ENCODE data around the gene KCNQ1OT1. TPM values are rescaled to one million over a fixed set of nuclear protein-coding genes. Genes with fewer than 3 reads are reported as not detected.

KCNQ1OT1 gene
- total RNA-seq, 1 experiment from 2014 or later = 2.4 TPM

DNA sequence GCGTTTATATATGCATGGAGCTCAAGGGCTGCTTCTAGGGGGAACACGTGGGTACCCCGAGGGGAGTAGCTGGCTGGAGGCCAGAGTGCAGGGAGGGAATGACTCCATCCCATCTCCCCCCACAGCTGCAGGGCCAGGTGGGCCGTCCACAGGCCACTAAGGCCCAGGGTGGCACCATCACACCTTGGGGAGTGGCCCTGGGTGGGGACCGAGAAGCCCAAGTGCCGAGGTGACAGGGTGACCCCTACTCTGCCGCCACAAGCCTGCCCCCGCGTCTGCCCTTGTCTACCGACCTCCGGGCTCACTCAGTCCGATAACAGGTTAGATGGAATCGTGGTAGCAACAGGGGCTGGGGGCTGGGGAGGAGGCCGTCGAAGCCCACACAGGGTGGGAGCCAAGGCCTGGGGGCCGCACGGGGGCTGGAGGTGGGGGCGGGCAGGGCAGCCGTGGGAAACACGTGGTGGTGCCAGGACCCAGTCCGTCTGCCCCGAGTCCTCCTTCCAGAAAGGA lies 125.7 kb downstream of the KCNQ1OT1 start:
- Mint-ChIP-seq H3K9me3 (no peaks in the 10 kb centered on the region), H3K4me3 (no peak overlapping the region), H3K27ac (no peak overlapping the region), H3K4me1 (no peaks in the 10 kb centered on the region), H3K27me3 (ENCODE audit: low read depth) (peaks cover 51% of the 10 kb centered on the region), H3K36me3 (no peaks in the 10 kb centered on the region)
- DNase-seq (ENCODE audit: low spot score) (peak; percentile 9), ATAC-seq (no peak)
- CTCF ChIA-PET = no interaction called here
- POLR2A ChIA-PET = interaction anchor here (1.1 kb wide), 1 partner anchor 20 kb away, joined by 3 read pairs; no protein-coding TSS in a partner anchor
- no peak for TF ChIP-seq ZNF121 (CRISPR knock-in tag; IDR thresholded peaks at IDR 0.05)
- no peak for TF ChIP-seq ZNF396 (CRISPR knock-in tag; IDR thresholded peaks at IDR 0.05; ENCODE audit: borderline replicate concordance)
- TF ChIP-seq, protein P1, sequence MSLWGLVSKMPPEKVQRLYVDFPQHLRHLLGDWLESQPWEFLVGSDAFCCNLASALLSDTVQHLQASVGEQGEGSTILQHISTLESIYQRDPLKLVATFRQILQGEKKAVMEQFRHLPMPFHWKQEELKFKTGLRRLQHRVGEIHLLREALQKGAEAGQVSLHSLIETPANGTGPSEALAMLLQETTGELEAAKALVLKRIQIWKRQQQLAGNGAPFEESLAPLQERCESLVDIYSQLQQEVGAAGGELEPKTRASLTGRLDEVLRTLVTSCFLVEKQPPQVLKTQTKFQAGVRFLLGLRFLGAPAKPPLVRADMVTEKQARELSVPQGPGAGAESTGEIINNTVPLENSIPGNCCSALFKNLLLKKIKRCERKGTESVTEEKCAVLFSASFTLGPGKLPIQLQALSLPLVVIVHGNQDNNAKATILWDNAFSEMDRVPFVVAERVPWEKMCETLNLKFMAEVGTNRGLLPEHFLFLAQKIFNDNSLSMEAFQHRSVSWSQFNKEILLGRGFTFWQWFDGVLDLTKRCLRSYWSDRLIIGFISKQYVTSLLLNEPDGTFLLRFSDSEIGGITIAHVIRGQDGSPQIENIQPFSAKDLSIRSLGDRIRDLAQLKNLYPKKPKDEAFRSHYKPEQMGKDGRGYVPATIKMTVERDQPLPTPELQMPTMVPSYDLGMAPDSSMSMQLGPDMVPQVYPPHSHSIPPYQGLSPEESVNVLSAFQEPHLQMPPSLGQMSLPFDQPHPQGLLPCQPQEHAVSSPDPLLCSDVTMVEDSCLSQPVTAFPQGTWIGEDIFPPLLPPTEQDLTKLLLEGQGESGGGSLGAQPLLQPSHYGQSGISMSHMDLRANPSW (CRISPR knock-in tag; conservative IDR thresholded peaks at IDR 0.05; ENCODE audit: low read depth) = no peak
- TF ChIP-seq TCF7 (CRISPR knock-in tag; IDR thresholded peaks at IDR 0.05; ENCODE audit: low read depth) = no peak
- TF ChIP-seq JUN (CRISPR knock-in tag; IDR thresholded peaks at IDR 0.05) = no peak
- TF ChIP-seq, protein P2, sequence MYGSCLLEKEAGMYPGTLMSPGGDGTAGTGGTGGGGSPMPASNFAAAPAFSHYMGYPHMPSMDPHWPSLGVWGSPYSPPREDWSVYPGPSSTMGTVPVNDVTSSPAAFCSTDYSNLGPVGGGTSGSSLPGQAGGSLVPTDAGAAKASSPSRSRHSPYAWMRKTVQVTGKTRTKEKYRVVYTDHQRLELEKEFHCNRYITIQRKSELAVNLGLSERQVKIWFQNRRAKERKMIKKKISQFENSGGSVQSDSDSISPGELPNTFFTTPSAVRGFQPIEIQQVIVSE (CRISPR knock-in tag; IDR thresholded peaks at IDR 0.05; ENCODE audit: borderline replicate concordance) = no peak
- no peak for TF ChIP-seq TEAD4 (CRISPR knock-in tag; IDR thresholded peaks at IDR 0.05)
- TF ChIP-seq, protein P3, sequence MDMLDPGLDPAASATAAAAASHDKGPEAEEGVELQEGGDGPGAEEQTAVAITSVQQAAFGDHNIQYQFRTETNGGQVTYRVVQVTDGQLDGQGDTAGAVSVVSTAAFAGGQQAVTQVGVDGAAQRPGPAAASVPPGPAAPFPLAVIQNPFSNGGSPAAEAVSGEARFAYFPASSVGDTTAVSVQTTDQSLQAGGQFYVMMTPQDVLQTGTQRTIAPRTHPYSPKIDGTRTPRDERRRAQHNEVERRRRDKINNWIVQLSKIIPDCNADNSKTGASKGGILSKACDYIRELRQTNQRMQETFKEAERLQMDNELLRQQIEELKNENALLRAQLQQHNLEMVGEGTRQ (CRISPR knock-in tag; IDR thresholded peaks at IDR 0.05) = no peak
- TF ChIP-seq, protein P4, sequence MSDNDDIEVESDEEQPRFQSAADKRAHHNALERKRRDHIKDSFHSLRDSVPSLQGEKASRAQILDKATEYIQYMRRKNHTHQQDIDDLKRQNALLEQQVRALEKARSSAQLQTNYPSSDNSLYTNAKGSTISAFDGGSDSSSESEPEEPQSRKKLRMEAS (CRISPR knock-in tag; IDR thresholded peaks at IDR 0.05) = no peak
- TF ChIP-seq, protein P5, sequence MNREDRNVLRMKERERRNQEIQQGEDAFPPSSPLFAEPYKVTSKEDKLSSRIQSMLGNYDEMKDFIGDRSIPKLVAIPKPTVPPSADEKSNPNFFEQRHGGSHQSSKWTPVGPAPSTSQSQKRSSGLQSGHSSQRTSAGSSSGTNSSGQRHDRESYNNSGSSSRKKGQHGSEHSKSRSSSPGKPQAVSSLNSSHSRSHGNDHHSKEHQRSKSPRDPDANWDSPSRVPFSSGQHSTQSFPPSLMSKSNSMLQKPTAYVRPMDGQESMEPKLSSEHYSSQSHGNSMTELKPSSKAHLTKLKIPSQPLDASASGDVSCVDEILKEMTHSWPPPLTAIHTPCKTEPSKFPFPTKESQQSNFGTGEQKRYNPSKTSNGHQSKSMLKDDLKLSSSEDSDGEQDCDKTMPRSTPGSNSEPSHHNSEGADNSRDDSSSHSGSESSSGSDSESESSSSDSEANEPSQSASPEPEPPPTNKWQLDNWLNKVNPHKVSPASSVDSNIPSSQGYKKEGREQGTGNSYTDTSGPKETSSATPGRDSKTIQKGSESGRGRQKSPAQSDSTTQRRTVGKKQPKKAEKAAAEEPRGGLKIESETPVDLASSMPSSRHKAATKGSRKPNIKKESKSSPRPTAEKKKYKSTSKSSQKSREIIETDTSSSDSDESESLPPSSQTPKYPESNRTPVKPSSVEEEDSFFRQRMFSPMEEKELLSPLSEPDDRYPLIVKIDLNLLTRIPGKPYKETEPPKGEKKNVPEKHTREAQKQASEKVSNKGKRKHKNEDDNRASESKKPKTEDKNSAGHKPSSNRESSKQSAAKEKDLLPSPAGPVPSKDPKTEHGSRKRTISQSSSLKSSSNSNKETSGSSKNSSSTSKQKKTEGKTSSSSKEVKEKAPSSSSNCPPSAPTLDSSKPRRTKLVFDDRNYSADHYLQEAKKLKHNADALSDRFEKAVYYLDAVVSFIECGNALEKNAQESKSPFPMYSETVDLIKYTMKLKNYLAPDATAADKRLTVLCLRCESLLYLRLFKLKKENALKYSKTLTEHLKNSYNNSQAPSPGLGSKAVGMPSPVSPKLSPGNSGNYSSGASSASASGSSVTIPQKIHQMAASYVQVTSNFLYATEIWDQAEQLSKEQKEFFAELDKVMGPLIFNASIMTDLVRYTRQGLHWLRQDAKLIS (CRISPR knock-in tag; IDR thresholded peaks at IDR 0.05; ENCODE audit: borderline replicate concordance) = no peak
- no peak for TF ChIP-seq ZNF416 (CRISPR knock-in tag; IDR thresholded peaks at IDR 0.05)
- TF ChIP-seq, protein P6, sequence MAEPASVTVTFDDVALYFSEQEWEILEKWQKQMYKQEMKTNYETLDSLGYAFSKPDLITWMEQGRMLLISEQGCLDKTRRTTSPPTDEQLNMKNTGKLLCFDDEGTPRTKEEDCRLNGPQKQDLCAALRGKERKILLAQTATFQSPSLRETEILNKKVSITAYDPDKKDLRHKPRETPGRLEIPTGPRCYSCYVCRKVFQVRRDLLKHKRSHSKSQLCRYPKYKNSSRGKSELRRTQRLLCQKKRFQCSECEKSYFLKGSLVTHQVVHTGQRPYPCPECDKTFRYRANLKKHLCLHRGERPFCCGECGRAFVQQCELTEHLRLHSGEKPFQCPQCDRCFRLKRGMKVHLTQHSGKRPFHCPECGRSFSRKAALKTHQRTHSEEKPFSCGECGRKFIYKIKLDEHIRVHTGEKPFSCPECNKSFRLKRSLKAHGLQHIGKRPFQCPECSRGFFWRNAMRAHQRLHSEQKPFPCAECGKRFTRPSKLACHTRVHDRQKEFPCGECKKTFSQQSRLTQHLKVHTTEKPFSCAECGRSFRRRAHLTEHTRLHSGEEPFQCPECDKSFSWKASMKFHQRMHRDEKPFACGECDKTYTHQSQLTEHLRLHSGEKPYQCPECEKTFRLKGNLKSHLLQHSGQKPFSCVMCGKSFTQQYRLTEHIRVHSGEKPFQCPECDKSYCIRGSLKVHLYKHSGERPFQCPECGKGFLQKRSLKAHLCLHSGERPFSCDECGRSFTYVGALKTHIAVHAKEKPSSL (CRISPR knock-in tag; conservative IDR thresholded peaks at IDR 0.05) = no peak

DNA sequence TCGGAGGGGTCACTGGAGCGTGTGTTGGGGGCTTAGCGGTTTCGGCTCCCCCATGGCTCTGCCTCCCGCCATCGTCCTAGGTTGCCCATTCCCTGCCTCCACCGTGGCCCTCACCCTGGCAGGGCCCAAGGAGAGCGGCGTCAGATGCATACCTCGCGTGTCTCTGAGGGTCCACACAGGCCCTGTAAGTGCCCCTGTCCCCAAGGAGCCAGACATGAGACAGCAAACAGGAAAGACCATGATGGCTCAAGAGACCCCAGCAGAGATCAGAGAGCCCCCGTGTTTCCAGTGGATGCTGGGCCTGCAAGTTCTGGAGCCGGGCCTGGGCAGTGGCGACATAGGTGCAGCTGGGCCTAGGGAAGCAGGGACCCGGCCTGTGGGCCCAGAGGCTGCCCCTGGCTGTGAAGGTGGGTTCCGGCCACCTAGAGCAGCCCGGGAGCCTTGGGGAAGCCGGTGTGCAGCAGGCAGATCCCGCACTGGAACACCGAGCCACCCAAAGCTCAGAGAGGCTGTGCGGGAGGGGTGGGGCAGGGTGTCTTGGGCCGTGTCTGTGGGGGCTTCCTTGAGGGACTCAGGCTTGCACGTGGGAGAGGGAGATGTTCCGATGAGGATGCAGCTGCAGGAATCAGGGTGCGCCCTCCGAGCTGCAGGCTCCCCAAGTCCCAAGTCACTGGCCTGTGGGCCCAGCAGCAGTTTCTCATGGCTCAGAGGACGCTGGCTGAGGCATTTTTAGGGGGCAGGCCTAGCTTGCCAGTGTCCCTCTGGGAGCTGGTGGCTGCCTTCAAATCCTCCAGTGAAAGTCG lies 126.4 kb downstream of the KCNQ1OT1 start:
- H3K27ac Mint-ChIP-seq = no peak overlapping the region
- ATAC-seq (no peak), DNase-seq (ENCODE audit: low spot score) (peak; percentile 7)
- ChIA-PET POLR2A (interaction anchor here (1.1 kb wide), 1 partner anchor 19 kb away, joined by 3 read pairs; no protein-coding TSS in a partner anchor), CTCF (no interaction called here)
- H3K4me3 Mint-ChIP-seq = no peak overlapping the region
- peaks cover 51% of the 10 kb centered on the region for H3K27me3 Mint-ChIP-seq (ENCODE audit: low read depth)
- no peaks in the 10 kb centered on the region for H3K9me3 Mint-ChIP-seq
- H3K36me3 Mint-ChIP-seq = no peaks in the 10 kb centered on the region
- no peaks in the 10 kb centered on the region for H3K4me1 Mint-ChIP-seq
- TF ChIP-seq, protein P7, sequence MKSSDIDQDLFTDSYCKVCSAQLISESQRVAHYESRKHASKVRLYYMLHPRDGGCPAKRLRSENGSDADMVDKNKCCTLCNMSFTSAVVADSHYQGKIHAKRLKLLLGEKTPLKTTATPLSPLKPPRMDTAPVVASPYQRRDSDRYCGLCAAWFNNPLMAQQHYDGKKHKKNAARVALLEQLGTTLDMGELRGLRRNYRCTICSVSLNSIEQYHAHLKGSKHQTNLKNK (CRISPR knock-in tag; IDR thresholded peaks at IDR 0.05) = no peak
- TF ChIP-seq, protein P8, sequence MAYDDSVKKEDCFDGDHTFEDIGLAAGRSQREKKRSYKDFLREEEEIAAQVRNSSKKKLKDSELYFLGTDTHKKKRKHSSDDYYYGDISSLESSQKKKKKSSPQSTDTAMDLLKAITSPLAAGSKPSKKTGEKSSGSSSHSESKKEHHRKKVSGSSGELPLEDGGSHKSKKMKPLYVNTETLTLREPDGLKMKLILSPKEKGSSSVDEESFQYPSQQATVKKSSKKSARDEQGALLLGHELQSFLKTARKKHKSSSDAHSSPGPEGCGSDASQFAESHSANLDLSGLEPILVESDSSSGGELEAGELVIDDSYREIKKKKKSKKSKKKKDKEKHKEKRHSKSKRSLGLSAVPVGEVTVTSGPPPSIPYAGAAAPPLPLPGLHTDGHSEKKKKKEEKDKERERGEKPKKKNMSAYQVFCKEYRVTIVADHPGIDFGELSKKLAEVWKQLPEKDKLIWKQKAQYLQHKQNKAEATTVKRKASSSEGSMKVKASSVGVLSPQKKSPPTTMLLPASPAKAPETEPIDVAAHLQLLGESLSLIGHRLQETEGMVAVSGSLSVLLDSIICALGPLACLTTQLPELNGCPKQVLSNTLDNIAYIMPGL (CRISPR knock-in tag; IDR thresholded peaks at IDR 0.05) = no peak
- no peak for TF ChIP-seq ZNF423 (CRISPR knock-in tag; IDR thresholded peaks at IDR 0.05)
- TF ChIP-seq SMAD3 (CRISPR knock-in tag; IDR thresholded peaks at IDR 0.05; ENCODE audit: borderline replicate concordance) = no peak
- TF ChIP-seq JAZF1 (CRISPR knock-in tag; IDR thresholded peaks at IDR 0.05) = no peak
- no peak for TF ChIP-seq GABPB1 (CRISPR knock-in tag; IDR thresholded peaks at IDR 0.05)
- TF ChIP-seq, protein P3 (CRISPR knock-in tag; IDR thresholded peaks at IDR 0.05) = no peak
- no peak for TF ChIP-seq NFYB (CRISPR knock-in tag; conservative IDR thresholded peaks at IDR 0.05; ENCODE audit: low read depth)
- no peak for TF ChIP-seq TCF7 (CRISPR knock-in tag; IDR thresholded peaks at IDR 0.05; ENCODE audit: low read depth)
